ENCODE data around the gene ZNF865. TPM values are rescaled to one million over a fixed set of nuclear protein-coding genes. Genes with fewer than 3 reads are reported as not detected.
"Not testable (repeated sequence)": the region's sequence is repeated elsewhere in the genome, so short reads cannot be mapped to it uniquely, and the experiment has no call there.

The ZNF865 gene
- total RNA-seq, 1 experiment from 2014 or later = 3.5 TPM

DNA sequence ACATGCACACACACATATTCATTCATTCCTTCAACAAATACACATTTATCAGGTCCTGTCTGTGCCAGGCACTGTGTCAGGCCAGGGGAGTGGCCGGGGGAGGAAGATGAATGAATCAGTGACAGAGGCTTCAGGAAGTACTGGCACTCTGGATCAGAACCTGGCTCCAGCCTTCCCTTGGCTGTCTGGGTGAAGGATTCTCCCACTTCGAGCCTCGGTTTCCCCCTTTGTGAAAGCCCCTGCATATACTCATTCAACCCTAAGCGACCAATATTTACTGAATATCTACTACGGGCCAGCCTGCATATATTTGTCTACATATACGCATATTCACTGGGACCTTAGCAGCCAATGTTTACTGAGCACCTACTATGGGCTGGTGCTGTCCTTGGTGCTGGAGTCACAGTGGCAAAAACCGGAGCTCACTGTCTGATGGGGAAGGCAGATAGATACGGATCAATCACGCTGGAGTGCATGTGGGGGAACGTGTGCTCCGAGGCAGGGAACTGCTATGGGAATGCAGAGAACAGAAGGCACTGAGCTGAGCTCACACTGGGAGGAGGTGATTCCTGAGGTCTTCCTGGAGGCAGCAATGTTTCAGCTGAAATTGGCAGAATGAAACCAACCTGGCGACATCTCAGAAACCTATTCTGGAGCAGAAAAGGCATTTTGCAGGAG is 24.2 kb upstream of the ZNF865 start:
- H3K4me3 ChIP-seq (ENCODE audit: insufficient read depth, low read depth, low read length) = peak overlapping the region; percentile 22
- peak; percentile 76 for DNase-seq
- H3K36me3 ChIP-seq (replicated peaks; ENCODE audit: control insufficient read depth, insufficient read depth, low read length) = peaks cover 7% of the 10 kb centered on the region
- no peaks in the 10 kb centered on the region; the same call in 1 of the 2 replicates for H3K27me3 ChIP-seq (ENCODE audit: control insufficient read depth, insufficient read depth, low read length)

- Histone ChIP-seq H3K4me3 (ENCODE audit: insufficient read depth, low read depth, low read length) (no peak overlapping the region), H3K27me3 (ENCODE audit: control insufficient read depth, insufficient read depth, low read length) (no peaks in the 10 kb centered on the region; the same call in 1 of the 2 replicates), H3K36me3 (replicated peaks; ENCODE audit: control insufficient read depth, insufficient read depth, low read length) (peaks cover 6% of the 10 kb centered on the region)
- DNase-seq = no peak
Observed at GRCh38 chr19:55581823-55582223, 23.6 kb upstream of the ZNF865 start.

GRCh38 chr19:55582284-55582683 is 23.2 kb upstream of the ZNF865 start:
- H3K36me3 ChIP-seq (replicated peaks; ENCODE audit: control insufficient read depth, insufficient read depth, low read length); DNase-seq; H3K4me3 ChIP-seq (ENCODE audit: insufficient read depth, low read depth, low read length); H3K27me3 ChIP-seq (ENCODE audit: control insufficient read depth, insufficient read depth, low read length): not testable (repeated sequence)

DNA sequence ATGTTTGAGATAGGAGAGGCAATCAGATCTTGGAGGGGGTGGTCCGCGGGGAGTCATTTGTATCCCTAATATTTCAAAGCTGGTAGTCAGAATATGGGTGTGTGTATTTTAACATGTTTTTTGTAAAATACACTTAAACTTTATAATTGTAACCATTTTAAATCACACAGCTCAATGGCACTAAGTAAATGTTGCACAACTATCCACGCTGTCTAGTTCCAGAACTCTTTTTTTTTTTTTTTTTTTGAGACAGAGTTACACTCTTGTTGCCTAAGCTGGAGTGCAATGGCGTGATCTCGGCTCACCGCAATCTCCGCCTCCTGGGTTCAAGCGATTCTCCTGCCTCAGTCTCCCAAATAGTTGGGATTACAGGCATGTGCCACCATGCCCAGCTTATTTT is 21.6 kb upstream of the ZNF865 start:
- not testable (repeated sequence) for DNase-seq; H3K27me3 ChIP-seq (ENCODE audit: control insufficient read depth, insufficient read depth, low read length); H3K36me3 ChIP-seq (replicated peaks; ENCODE audit: control insufficient read depth, insufficient read depth, low read length); H3K4me3 ChIP-seq (ENCODE audit: insufficient read depth, low read depth, low read length)

GRCh38 chr19:55584871-55585270 is 20.6 kb upstream of the ZNF865 start:
- Histone ChIP-seq H3K27me3 (ENCODE audit: control insufficient read depth, insufficient read depth, low read length) (no peaks in the 10 kb centered on the region; the same call in 1 of the 2 replicates), H3K36me3 (replicated peaks; ENCODE audit: control insufficient read depth, insufficient read depth, low read length) (no peaks in the 10 kb centered on the region), H3K4me3 (ENCODE audit: insufficient read depth, low read depth, low read length) (no peak overlapping the region)
- no peak for DNase-seq

GRCh38 chr19:55585658-55586339 is 19.6 kb upstream of the ZNF865 start:
- DNase-seq = peak; percentile 96
- H3K36me3 ChIP-seq (replicated peaks; ENCODE audit: control insufficient read depth, insufficient read depth, low read length) = no peaks in the 10 kb centered on the region
- no peaks in the 10 kb centered on the region; the same call in 1 of the 2 replicates for H3K27me3 ChIP-seq (ENCODE audit: control insufficient read depth, insufficient read depth, low read length)
- H3K4me3 ChIP-seq (ENCODE audit: insufficient read depth, low read depth, low read length) = peak overlapping the region; percentile 54

GRCh38 chr19:55586976-55587668 is 18.3 kb upstream of the ZNF865 start:
- Histone ChIP-seq H3K36me3 (replicated peaks; ENCODE audit: control insufficient read depth, insufficient read depth, low read length) (no peaks in the 10 kb centered on the region), H3K4me3 (ENCODE audit: insufficient read depth, low read depth, low read length) (peak overlapping the region; percentile 52), H3K27me3 (ENCODE audit: control insufficient read depth, insufficient read depth, low read length) (no peaks in the 10 kb centered on the region)
- DNase-seq = peak; percentile 98

- H3K4me3 ChIP-seq (ENCODE audit: insufficient read depth, low read depth, low read length) = no peak overlapping the region
- no peaks in the 10 kb centered on the region for H3K27me3 ChIP-seq (ENCODE audit: control insufficient read depth, insufficient read depth, low read length)
- no peaks in the 10 kb centered on the region for H3K36me3 ChIP-seq (replicated peaks; ENCODE audit: control insufficient read depth, insufficient read depth, low read length)
- no peak for DNase-seq
Observed at GRCh38 chr19:55588738-55589137, 16.7 kb upstream of the ZNF865 start.

DNA sequence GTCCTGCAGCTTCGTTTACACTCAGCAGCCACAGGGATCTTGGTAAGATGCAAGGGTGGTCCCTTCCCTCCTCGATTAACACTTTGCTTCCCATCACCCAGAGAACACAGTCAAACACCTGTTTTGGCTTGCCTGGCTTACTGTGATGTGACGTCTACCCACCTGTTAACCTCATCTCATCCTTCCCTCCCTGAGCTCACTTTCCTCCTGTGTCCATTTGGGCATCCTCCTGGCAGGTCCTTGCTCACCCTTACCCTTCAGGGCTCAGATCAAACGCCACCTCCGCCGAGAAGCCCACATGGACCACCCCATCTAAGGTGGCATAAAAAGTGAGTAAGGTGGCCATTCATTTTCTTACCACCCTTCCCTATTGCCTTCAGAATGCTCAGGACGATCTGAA is 15.3 kb upstream of the ZNF865 start:
- no peaks in the 10 kb centered on the region; the same call in 1 of the 2 replicates for H3K36me3 ChIP-seq (replicated peaks; ENCODE audit: control insufficient read depth, insufficient read depth, low read length)
- no peaks in the 10 kb centered on the region for H3K27me3 ChIP-seq (ENCODE audit: control insufficient read depth, insufficient read depth, low read length)
- DNase-seq = peak; percentile 50
- H3K4me3 ChIP-seq (ENCODE audit: insufficient read depth, low read depth, low read length) = no peak overlapping the region

- no peaks in the 10 kb centered on the region for H3K27me3 ChIP-seq (ENCODE audit: control insufficient read depth, insufficient read depth, low read length)
- no peak overlapping the region for H3K4me3 ChIP-seq (ENCODE audit: insufficient read depth, low read depth, low read length)
- peak; percentile 70 for DNase-seq
- no peaks in the 10 kb centered on the region; the same call in none of the 2 replicates for H3K36me3 ChIP-seq (replicated peaks; ENCODE audit: control insufficient read depth, insufficient read depth, low read length)
Observed at GRCh38 chr19:55590617-55591016, 14.8 kb upstream of the ZNF865 start.

GRCh38 chr19:55591555-55591954 is 13.9 kb upstream of the ZNF865 start:
- Histone ChIP-seq H3K4me3 (ENCODE audit: insufficient read depth, low read depth, low read length) (no peak overlapping the region), H3K36me3 (replicated peaks; ENCODE audit: control insufficient read depth, insufficient read depth, low read length) (peaks cover 3% of the 10 kb centered on the region), H3K27me3 (ENCODE audit: control insufficient read depth, insufficient read depth, low read length) (no peaks in the 10 kb centered on the region)
- DNase-seq = peak; percentile 59

DNA sequence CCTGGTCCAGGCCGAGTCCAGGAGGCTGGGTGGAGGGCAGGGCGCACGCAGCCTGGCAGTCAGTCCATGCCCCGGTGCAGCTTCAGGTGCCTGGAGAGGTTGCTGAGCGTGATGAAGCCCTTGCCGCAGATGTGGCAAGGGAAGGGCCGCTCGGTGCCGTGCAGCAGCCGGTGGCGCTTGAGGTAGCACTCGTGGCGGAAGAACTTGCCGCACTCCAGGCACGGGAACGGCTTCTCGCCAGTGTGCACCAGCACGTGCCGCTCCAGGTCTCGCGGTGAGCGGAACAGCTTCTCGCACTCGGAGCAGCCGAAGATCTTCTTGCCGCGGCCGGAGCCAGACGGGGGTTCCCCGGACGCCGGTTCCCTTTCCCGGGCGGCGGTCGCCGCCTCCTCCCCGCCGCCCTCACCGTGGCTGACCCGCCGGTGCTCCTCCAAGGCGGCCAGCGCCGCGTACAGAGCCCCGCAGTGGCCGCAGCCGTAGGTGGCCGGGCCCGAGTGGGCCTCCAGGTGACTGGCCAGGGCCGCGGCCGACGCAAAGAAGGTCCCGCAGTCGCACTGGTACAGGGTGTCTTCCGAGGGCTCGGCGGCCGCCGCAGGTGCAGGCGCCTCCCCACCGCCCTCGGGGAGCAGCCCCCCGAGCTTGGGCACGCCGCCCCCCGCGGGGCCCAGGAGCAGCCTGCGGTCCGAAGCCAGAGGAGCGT is 12.9 kb upstream of the ZNF865 start:
- no peak for DNase-seq
- peak overlapping the region; percentile 2; the same call in 1 of the 2 replicates for H3K4me3 ChIP-seq (ENCODE audit: insufficient read depth, low read depth, low read length)
- H3K27me3 ChIP-seq (ENCODE audit: control insufficient read depth, insufficient read depth, low read length) = no peaks in the 10 kb centered on the region
- peaks cover 3% of the 10 kb centered on the region for H3K36me3 ChIP-seq (replicated peaks; ENCODE audit: control insufficient read depth, insufficient read depth, low read length)

DNA sequence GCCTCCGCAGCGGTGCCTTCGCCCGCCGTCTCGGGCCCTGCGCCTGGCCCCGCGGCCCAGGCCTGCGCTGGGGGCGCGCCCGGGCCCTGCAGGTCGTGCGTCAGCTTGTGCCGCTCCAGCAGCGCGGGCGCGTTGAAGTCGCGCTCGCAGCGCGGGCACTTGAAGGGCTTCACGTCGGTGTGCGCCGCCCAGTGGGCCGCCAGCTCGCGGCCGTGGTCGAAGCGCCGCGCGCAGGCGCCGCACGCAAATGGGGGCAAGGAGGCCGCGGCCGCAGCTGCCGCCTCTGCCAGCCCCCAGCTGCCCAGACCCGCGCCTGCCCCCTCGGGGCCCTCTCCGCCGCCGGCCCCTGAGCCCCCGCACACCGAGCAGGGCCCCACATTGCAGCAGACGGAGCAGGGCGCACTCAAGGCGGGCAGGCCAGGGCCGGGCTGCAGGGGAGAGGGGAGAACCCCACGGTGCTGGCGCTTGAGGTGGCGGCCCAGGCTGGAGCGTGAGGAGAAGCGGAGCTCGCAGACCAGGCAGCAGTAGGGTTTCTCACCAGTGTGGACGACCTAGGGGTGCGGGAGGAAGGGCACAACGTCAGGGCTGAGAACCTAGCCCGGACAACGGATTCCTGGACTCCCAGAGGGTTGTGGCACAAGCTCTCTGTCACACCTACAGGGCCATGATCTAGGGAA is 12.2 kb upstream of the ZNF865 start:
- no peaks in the 10 kb centered on the region for H3K27me3 ChIP-seq (ENCODE audit: control insufficient read depth, insufficient read depth, low read length)
- DNase-seq = no peak
- no peak overlapping the region for H3K4me3 ChIP-seq (ENCODE audit: insufficient read depth, low read depth, low read length)
- peaks cover 3% of the 10 kb centered on the region for H3K36me3 ChIP-seq (replicated peaks; ENCODE audit: control insufficient read depth, insufficient read depth, low read length)

GRCh38 chr19:55594996-55595545 is 10.4 kb upstream of the ZNF865 start:
- no peak overlapping the region for H3K4me3 ChIP-seq (ENCODE audit: insufficient read depth, low read depth, low read length)
- no peak for DNase-seq
- no peaks in the 10 kb centered on the region for H3K27me3 ChIP-seq (ENCODE audit: control insufficient read depth, insufficient read depth, low read length)
- peaks cover 3% of the 10 kb centered on the region for H3K36me3 ChIP-seq (replicated peaks; ENCODE audit: control insufficient read depth, insufficient read depth, low read length)

All from H7 (cell line).